ENCODE measurements around the gene FN3KRP.

The FN3KRP gene

GRCh38 chr17:82683534-82683933, 33.0 kb upstream of the FN3KRP start:
- TF ChIP-seq, protein P1, sequence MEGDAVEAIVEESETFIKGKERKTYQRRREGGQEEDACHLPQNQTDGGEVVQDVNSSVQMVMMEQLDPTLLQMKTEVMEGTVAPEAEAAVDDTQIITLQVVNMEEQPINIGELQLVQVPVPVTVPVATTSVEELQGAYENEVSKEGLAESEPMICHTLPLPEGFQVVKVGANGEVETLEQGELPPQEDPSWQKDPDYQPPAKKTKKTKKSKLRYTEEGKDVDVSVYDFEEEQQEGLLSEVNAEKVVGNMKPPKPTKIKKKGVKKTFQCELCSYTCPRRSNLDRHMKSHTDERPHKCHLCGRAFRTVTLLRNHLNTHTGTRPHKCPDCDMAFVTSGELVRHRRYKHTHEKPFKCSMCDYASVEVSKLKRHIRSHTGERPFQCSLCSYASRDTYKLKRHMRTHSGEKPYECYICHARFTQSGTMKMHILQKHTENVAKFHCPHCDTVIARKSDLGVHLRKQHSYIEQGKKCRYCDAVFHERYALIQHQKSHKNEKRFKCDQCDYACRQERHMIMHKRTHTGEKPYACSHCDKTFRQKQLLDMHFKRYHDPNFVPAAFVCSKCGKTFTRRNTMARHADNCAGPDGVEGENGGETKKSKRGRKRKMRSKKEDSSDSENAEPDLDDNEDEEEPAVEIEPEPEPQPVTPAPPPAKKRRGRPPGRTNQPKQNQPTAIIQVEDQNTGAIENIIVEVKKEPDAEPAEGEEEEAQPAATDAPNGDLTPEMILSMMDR (conservative IDR thresholded peaks at IDR 0.05; ENCODE audit: low read length) = no peak
- DNase-seq (ENCODE audit: low read depth) = no peak
- H3K4me3 ChIP-seq (ENCODE audit: low read length) = no peak overlapping the region

DNA sequence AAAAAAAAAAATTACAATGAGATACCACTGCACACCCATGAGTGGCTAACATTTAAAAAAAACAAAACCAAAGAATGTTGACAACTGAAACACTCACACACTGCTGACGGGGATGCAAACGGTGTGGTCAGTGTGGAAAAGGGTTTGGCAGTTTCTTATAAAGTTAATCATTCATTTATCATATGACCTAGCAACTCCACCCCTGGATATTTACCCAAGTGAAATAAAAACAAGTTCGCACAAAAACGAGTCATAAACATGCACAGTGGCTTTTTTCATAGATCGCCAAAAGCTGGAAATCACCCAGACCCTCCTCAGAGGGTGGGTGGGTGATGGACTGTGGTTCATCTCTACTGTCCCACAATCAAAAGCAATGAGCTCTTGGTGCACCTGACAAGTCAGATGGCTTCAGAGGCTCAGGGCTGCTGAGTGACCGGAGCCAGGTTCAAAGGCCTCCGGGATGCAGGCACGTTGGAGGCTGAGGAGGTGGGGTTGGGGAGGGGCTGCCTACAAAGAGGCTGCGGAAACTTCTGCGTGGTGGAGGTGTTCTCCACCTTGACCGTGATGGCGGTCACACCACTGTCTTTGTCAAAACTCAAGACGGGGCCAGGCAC, 32.2 kb upstream of the FN3KRP start:
- H3K4me3 ChIP-seq (ENCODE audit: low read length) = no peak overlapping the region
- TF ChIP-seq, protein P1 (conservative IDR thresholded peaks at IDR 0.05; ENCODE audit: low read length) = no peak
- DNase-seq (ENCODE audit: low read depth) = no peak

DNA sequence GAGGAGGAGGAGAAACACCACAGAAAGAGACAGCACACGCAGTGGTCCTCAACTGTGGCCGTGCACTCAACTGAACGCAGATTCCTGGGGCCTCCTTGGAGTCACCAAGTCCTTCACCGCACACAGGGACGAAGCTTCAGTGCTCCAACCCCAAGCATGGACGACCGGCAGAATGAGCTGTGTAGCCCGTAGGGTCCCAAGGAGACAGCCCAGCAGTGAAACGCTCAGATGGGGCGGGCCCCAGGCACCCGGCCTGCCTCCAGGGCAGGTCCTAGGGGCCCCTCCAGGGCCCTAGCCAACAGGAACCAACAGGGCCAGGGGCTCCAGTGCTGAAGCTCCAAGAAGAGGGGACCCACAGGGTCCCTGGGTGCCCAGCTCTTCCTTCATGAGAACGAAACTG, 31.2 kb upstream of the FN3KRP start:
- no peak overlapping the region for H3K4me3 ChIP-seq (ENCODE audit: low read length)
- TF ChIP-seq, protein P1 (conservative IDR thresholded peaks at IDR 0.05; ENCODE audit: low read length) = no peak
- DNase-seq (ENCODE audit: low read depth) = no peak

GRCh38 chr17:82686366-82687324, 29.9 kb upstream of the FN3KRP start:
- DNase-seq (ENCODE audit: low read depth) = no peak
- TF ChIP-seq, protein P1 (conservative IDR thresholded peaks at IDR 0.05; ENCODE audit: low read length) = no peak
- no peak overlapping the region for H3K4me3 ChIP-seq (ENCODE audit: low read length)

- no peak overlapping the region for H3K4me3 ChIP-seq (ENCODE audit: low read length)
- TF ChIP-seq, protein P1 (conservative IDR thresholded peaks at IDR 0.05; ENCODE audit: low read length) = no peak
- DNase-seq (ENCODE audit: low read depth) = no peak
Observed at GRCh38 chr17:82687375-82687861, 29.1 kb upstream of the FN3KRP start.

DNA sequence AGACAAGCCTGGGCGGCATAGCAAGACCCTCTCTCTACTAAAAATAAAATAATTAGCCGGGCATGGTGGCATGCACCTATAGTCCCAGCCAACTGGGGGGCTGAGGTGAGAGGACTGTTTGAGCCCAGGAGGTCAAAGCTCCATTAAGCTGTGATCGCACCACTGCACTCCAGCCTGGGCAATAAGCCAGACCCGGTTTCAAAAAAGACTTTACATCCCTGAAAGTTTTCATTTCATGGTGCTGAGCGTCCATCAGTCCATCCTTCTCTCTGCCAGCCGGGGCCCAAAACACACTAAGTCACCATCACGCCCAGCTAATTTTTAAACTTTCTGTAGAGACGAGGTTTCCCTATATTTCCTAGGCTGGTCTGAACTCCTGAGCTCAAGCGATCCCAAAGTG, 28.6 kb upstream of the FN3KRP start:
- TF ChIP-seq, protein P1 (conservative IDR thresholded peaks at IDR 0.05; ENCODE audit: low read length) = no peak
- DNase-seq (ENCODE audit: low read depth) = no peak
- H3K4me3 ChIP-seq (ENCODE audit: low read length) = no peak overlapping the region

Measured in AG10803 (cell line).